ENCODE measurements around the gene SLC4A4.
A peak's percentile ranks its signal among the peaks of the same experiment; 100 is the strongest.

SLC4A4 gene

DNA sequence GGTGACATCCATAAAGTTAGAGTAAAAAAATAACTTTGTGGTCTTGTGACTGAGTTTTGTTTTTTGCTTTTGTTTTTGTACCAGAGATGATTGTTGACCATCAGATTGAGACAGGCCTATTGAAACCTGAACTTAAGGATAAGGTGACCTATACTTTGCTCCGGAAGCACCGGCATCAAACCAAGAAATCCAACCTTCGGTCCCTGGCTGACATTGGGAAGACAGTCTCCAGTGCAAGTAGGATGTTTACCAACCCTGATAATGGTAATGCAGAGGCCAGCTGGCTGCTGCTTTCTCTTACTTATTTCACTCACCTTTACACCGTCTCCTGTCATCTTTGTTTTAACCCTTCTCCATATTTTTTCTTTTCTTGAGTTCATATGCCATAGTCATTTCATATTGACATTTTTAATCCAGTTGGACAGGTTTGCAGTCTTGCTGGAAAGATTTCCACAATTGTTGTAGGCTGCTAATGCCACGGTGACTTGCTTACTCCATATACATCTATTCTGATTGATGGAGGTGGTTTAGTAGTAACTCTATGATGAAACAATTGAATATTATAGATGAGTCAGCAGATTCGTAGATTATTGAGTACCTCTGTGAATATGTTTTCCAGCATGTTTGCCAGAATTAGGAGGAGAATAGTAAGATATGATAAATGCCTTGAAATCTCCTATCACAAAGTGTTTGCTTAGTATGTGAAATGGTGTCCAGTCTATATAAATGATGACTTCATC, 18.3 kb downstream of the SLC4A4 start:
- DNase-seq, result no peak

DNA sequence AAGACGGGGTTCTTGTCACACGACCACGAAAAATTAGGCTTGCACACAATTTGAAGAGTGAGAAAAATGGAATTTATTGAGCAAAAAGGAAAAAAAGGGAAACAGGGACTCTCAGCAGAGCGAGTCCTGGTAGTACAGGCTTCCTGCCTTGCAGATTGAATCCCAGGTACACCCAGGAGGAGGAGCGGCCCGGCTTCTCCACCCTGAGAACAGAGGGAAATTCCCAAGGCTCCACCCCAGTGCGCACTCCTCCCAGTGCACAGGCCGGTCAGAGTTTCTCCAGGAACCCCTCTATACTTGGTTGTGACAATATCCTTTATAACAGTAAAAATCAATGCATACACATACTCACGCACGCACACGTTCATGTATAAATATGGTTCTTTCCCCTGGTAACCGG, 22.0 kb downstream of the SLC4A4 start:
- DNase-seq, result no peak

DNA sequence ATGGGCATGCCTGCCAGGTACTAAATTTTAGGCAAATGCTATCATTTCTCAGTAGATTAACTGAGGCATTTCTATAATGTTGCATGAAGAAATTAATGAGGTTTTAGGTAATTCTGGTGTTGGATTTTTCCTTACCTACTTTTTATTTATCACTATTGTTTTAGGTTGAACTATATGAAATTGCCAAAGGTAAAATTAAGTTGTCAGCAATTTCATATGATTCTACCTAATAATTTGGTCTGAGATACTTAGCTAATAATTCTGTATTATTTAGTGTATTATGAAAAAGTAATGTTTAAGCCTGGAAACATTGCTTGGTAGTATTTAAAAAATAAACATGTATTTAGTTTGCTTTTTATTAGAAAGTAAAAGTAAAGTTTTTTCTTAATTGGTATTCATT, 22.7 kb downstream of the SLC4A4 start:
- no peak for DNase-seq

DNA sequence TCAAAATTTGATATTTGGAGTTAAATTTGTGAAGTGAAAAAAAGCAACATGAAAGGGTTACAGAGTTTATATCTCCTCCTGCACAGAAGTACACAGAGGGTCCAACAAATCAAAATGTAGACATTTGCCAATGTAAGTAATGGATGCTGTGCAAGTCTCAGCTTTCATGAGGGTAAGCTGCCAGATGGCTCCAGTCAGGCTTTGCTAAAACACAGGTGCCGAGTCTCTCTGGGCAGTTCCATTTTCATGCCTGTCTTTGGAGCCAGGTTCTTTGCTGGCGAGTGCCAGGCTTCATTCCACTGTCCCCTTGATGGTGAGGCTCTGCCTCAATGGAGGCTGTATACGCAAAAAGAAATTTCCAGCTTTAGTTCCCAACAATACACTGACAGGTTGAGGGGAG, 27.9 kb downstream of the SLC4A4 start:
- DNase-seq, result no peak

DNA sequence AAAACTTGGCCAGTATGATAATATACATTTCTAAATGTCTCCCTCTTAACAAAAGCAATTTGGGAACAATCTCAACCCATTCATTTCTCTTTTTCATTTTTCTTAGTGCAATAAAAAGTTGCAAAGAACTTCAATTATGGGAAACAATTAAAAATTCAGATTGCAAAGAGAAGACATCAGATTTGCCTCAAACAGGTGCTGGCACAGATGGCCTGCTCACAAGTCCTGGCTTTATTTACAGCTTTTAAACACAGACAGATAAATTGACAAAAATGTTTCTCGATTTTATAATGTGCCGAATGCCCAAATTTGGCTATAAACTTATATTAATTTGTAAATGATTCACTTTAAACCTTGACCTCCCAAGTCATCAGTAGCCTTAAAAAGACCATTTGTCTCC, 28.7 kb downstream of the SLC4A4 start:
- no peak for DNase-seq

DNA sequence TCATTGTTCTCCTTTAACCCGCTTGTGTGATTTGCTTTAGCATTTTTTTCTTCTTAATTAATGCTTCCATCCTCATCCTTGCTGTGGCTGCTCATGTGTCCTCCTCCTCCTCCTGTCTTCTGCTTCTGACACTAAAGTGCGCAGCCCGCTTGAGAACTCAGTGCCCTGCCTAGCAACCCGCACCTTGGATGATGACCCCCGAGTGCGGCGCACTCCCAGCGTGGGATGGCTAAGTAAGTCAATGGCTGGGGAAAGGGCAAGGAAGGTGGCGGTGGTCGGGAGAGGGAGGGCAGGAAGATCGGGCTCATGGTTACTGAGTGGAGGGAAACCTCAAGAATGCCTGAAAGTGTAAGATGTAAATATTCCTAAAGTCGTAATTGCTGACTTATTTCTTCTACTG, 30.1 kb downstream of the SLC4A4 start:
- DNase-seq, result no peak

DNA sequence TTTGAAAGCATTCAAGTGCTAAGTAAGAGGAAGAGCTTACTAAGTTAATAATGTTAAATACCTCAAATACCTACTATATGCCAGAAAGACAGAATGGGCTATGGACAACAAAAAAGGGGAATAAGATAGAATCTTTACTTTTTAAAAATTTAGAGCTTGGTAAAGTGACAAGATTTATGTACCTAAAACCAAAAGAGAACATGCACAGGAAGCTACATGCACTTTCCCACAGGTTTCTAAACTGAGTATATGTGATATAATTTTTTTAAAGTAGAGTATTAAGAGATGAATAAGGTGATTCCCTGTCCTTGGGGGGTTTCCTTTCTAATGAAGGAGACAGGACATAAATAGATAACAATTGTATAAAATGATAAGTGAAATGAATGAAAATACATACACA, 30.7 kb downstream of the SLC4A4 start:
- no peak for DNase-seq

DNA sequence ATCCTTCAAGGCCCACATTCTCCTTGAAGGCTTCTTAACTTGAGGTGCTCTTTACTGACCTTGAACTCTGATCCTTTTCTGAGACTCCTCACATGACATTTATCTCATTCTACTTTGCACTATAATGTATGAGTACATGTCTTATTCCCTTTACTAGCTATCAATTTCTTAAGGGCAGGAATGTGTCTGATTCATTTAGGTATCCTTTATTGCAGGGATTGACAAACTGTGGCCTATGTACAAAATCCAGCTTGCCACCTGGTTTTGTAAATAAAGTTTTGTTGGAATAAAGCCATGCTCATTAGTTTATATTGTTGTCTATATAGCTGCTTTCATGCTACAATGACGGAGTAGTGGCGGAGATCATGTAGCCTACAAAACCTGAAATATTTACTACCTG, 36.7 kb downstream of the SLC4A4 start:
- DNase-seq, result no peak

DNA sequence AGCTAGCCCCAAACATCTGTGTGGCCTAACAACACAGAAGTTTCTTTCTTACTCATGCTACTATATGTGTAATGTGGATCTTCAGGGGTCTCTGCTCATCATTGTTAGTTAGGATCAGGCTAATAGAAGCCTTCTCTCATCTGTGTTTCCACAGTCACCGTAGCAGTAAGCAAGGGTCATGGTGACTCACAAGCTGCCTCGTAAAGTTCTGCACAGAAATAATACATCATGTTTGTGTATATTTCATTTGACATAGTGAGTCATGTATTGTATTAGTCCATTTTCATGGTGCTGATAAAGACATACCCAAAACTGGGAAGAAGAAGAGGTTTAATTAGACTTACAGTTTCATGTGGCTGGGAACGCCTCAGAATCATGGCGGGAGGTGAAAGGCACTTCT, 38.7 kb downstream of the SLC4A4 start:
- DNase-seq, result no peak

DNA sequence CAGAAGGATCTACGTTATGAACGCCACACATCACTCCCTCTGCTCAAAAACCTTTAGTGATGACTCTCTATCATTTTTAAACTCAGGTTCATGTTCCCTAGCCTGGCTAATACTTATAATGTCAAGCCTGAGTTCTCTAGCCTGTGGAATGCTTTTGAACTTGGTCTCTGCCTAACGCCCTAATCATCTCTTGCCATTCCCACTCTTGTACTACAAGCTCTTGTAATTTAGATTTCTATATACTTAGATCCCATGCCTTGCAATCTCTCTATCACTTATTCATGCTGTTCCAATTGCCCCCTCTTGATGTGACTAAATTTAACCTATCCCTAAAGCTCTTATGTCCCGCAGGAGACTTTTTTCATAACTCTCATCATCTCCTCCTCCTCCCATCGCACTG, 40.3 kb downstream of the SLC4A4 start:
- no peak for DNase-seq

DNA sequence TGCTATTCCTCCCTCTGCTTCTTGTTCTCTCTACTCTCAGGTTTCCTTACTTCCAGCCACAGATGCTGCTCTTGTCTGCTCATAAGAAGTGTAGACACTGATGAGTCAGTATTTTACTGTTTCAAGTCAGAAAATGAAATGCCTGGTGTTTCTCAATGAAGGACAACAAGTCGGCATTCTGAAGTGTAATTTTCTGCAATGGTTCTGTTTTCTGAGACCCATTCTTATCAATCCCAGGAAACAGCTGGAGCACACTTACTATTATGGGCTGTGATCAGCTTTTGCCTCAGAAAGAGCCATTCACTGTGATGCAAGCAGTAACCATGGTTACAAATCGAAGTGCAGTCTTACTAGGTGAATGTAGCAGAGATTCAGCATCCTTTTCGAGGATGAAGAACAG, 42.0 kb downstream of the SLC4A4 start:
- DNase-seq, result peak in 2 of 51 donors; percentile 7 to 30

DNA sequence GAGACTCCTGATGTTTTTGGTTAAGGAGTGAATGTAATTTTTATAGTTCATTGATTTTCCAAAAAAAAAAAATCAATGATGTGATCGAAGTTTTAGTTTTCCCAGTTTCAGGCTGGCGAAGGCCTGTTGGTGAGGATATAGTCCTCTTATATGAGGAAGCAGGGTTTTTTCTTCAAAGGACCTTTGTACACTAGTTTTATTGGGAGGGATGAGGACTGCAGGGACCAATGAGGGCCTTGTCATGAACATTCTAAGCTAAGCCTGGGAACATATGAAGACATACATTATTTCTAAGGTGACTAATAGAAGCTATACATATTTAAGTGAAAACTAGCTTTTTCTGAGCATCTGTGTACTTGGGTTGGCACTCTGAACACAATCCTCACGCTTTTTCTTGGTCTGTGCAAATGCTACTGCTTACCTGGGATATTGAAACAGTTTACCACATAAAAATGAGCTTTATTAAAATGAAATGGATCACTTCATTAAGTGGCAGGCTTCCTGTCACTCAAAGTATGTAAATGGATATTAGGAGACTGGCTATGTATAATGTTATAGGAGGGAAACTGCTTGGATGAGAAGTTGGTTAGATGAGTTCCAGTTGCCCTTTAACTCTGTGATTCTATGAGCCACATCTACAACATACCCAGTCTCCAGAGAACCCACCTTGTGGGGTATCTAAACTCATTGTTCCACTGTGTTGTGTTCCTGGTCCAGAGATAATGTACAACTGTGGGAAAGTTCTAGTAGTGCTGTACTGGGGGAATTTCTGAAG, 43.5 kb downstream of the SLC4A4 start:
- no peak for DNase-seq

DNA sequence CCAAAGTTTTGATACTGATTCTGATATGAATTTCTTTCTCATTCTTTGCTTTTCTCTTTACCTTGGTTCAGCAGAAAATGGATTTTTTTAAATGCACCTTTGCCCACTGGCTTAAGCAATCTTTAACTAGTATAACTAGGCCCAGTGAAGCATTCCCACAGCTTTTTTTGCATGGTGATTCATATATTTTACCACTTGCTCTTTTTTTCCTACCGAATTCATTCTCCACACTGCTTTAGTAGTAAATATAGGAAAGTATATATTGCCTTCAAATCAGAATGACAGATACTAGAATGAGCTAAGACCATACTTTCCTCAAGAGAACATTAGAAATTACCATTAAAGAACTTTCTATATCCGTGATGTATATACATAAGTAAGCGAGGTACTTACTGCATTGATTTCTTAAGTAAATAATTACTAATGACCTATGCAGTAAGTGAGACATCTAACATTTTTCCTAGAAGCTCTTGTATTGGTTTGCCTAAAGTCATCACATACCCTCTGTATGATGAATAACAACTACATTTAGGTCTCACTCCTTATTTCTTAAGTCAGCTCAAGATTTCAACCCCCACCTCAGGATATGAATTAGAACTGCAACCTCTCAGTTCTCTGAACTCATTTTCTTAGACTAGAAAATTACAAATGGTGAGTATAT, 44.2 kb downstream of the SLC4A4 start:
- DNase-seq, result no peak

DNA sequence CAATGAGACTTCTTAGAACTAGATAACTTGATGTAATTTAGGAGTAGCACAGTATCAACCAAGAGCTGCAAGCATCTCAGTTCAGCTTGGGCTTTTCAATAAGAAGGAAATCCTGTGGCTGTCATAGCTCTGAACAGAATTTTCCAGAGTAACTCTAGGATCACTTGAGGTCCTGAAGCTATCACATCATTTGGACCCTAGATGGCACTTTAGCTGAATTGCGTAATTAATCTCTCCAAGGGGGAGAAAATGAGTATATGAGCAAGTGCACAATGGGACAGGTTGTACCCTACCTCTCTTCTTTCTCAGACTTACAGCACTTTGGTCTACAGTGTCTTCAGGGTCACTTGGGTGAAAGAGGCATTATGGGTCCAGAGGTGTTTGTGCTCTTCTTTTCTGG, 45.2 kb downstream of the SLC4A4 start:
- DNase-seq, result no peak

DNA sequence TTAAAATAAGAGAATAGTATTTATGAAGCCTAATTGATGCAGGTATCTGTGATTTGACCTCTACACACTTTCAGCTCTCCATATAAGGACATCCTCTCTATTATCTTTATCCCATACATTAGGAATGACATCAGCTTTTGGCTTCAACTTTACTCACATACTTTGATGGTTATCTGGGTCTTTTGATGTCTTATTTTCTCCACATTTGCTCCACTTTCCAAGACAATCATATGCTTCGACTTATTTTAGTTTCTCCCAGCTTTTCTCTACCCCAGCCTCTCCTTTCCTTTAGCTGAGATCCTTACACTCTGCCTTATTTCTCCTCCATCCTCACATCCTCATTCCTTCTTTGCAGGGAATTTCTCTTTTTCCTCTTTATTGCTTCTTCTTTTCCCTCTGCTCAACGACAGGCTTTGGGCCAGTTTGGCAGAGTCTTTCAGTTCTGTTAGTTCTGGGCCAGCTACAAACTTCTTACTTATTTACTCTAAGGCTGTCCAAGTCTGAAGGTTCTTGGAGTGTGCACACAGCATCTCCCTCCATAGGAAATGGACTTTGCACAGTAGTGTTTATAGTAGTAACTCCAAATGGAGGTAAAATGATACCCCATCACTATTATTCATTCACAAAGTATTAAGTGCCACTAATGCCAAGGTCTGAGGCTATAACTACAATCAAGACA, 50.5 kb downstream of the SLC4A4 start:
- peak in 12 of 51 donors; percentile 2 to 43 (median 8) for DNase-seq

DNA sequence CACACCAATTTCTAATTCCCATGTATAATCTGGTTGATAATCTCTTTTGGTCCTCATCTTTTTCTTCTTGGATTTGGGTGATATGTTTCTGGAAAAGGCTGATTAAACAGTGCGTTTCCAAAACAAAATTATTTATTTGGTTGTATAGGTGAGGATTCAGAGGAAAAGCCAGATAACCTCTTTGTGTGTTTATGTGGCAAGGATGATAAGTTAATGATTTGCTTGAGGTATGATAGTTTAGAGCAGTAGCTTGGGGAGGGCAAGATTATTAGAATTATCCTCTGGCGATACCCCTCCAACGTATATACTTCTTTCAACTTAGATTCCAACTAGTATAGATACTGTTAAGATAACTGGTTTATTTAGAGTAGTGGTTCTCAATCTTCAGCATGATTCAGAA, 53.3 kb downstream of the SLC4A4 start:
- no peak for DNase-seq

DNA sequence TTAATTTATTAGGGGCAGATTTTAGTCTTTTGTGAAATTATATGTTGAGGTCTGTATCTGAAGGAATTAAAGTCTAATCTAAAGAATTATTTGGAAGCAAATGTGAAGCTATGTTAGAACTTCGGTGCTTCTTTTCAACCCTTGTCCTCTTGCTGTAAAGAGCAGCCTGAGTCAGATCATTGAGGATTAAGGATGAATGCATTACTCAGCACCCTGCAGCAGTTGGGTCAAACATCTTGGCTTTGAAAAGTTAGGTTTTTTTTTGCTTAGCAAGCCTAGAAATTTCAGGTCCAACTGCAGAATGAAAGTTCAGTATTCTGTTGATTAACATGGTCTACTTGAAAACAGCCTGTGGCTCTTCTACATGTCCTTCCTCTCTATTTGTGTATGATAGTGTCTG, 57.6 kb downstream of the SLC4A4 start:
- no peak for DNase-seq

DNA sequence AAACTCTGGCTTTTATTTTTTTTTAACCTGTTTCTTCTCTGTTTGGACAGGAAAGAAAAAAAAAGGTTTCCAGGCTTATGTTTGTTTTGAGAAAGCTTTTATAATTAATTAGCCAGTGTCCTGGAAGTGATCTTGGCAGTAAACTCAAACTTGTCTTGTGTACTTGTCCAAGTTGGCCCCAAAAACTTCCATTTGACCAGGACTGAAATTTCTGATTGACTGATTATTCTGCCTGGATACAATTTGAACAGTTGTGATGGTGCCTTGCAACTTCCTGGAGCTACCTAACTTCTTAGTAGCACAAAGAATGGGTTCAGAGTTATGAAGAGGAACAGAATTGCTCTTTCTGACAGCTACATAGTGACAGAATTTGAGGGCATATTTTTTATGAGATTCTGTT, 62.0 kb downstream of the SLC4A4 start:
- peak in 2 of 51 donors; percentile 19 to 35 for DNase-seq

DNA sequence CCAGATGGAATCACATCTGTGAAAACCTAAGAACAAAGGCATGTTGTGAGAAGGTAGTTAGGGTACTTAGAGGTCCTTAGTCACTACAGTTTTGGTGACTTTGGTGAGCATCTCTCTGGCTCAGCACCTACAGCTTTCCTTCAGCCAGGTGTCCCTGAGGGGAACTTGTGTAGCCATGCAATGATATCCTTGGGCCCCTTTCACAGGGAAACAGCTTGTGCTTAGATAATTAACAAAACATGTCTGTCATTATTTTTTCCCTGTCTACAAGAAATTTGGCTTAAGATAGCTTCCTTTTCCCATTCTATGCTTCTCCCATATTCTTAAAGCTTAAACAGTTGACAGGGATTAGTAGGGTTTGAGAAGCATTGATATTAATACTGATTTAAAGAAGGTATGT, 63.8 kb downstream of the SLC4A4 start:
- no peak for DNase-seq

DNA sequence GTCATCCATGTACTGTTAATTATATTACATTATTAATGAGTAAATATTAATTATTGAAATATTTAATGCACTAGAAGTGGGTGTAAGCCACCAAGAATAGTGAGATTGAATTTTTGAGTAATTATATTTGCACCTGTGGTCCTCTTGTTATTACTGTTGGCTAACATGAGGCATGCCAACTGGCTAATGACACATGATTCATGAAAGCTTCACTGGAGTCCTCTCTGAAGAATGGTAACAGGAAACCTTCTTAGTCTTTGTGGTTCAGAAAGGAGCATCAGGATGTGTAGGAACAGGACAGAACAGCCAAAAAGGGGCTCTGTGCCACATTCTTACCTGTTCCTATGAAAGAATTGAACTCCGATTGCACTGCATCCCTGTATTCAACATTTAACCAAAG, 65.2 kb downstream of the SLC4A4 start:
- no peak for DNase-seq

DNA sequence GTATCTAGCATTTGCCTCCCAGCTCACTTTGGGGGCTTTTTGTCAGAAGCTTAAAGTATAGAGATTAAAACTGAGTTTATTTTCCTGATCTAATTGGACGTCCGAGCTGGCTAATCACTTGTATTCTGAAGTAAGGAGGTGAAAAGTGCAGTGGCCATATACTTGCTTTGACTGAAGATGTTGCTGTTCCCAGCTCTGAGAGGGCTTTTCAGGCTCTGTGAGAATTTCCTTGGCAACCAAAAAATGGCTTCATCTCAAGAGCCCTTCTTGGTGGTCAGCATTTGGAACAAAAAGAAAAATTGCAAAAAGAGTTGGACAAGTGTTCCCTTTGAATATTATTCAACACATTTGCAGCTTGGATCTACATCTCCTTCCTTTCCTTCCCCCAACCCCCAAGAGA, 67.0 kb downstream of the SLC4A4 start:
- peak in 6 of 51 donors; percentile 4 to 24 (median 10) for DNase-seq

DNA sequence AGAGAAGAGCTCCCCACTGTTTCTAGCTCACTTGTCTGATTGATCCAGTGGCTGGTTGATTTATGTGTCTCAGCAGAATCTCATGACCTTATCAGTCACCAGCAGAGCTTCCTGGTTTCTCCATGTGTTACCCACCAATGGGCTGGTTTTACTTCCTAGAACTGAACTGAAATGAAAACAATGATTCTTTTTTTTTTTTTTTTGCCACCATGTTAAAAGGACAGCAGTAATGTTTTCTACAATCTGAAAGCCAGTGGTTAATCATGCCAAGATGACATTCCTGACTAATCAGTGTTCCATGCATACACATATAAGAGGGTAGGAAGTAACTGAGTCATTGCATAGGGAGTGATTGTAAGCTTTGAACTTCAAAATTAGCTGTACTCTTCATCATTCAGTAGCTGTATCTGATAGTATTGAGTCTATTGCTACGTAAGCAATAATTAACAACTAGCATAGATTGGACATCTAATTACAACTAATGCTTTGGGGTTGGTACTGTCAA, 67.7 kb downstream of the SLC4A4 start:
- no peak for DNase-seq
